C4-2B (cell line): Measurements from ENCODE around the gene TNFSF10.

ENCODE experiments used
- H3K27ac ChIP-seq: fragments of 450-650 bp; 2 replicates; pipeline ENCODE4 v1.5.1; 2017
- ZFX ChIP-seq: fragments of 450-650 bp; IDR thresholded peaks from 2 replicates; pipeline ENCODE4 v1.6.1; 2017
- TF ChIP-seq, protein P1 (sequence below): fragments of 450-650 bp; conservative IDR thresholded peaks from 2 replicates; pipeline ENCODE4 v1.5.1; 2017; ENCODE audit warnings: mild to moderate bottlenecking

The TNFSF10 gene

DNA sequence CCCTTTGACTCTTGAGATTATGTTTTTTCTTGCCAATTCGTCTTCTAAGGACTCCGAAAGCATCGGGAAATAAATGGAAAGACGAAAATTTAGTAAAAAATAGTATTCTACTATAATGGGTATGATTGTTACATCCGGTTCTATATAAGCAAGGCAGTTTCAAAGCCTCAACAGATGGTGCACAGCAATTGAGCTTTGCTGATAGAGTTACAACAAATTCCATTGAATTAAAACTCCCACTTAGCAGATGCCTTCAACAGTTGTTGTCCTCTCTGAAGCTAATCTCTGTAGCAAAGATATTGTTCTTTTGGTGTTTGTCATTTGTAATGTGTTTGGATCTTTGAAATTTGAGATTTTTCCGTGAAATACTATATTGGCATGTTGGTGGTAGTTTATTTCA lies 58.9 kb downstream of the TNFSF10 start:
- no peak overlapping the region for H3K27ac ChIP-seq
- TF ChIP-seq, protein P1, sequence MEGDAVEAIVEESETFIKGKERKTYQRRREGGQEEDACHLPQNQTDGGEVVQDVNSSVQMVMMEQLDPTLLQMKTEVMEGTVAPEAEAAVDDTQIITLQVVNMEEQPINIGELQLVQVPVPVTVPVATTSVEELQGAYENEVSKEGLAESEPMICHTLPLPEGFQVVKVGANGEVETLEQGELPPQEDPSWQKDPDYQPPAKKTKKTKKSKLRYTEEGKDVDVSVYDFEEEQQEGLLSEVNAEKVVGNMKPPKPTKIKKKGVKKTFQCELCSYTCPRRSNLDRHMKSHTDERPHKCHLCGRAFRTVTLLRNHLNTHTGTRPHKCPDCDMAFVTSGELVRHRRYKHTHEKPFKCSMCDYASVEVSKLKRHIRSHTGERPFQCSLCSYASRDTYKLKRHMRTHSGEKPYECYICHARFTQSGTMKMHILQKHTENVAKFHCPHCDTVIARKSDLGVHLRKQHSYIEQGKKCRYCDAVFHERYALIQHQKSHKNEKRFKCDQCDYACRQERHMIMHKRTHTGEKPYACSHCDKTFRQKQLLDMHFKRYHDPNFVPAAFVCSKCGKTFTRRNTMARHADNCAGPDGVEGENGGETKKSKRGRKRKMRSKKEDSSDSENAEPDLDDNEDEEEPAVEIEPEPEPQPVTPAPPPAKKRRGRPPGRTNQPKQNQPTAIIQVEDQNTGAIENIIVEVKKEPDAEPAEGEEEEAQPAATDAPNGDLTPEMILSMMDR: no peak
- no peak for TF ChIP-seq ZFX

DNA sequence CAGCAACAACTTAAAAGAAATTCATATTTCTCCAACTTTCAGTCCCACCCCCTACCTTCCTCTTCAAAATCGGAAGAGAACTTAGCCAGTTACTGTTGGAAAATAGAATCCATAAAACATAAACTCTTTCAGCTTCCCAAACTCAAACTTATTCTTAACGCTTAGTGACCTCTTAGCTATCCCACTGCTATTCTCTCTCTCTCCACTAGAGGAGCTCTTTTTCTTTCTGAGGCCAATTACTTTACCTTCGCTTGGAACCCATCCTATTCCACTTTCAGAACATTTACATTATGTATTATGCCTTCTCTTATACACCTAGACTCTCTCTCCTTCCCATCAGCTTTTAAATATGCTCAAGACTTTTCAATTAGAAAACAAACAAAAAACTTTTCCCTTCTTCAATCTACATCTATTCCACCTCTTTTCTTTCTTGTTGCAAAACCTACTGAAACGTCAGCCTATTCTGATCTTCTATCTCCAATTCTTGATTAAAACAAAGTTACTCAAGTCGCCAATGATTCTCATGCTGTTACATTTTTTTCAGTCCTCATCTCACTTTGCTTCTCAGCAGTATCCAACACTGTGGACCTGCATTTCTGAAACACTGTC lies 61.6 kb downstream of the TNFSF10 start:
- H3K27ac ChIP-seq: no peak overlapping the region
- TF ChIP-seq, protein P1: peak; percentile 99
- TF ChIP-seq ZFX: no peak

DNA sequence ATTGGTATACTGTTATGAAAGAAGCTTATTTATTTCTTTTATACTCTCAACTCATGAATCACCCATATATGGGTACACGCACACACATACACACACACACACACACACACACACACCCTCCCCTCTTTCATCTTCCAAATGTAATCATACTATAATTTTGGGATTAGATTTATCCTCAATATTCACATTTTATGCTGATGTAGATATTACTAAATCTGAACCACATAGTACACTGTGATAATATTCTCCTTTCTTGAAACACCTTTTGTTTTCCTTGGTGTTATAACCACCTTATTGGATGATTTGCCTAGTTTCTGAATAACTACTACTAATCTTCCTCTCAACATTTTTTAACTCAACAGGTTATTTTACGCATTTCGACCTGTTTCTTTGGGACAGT lies 66.8 kb downstream of the TNFSF10 start:
- no peak overlapping the region for H3K27ac ChIP-seq
- no peak for TF ChIP-seq ZFX
- TF ChIP-seq, protein P1: no peak
